IMR-90 (cell line): ENCODE data around the gene HSD17B8. TPM values are rescaled to one million over a fixed set of nuclear protein-coding genes. Genes with fewer than 3 reads are reported as not detected.

ENCODE experiments used
- ATAC-seq: fragments of 200-7000 bp; cut with Tn5 transposase; 2 replicates; pipeline ENCODE4 v1.9.1; 2020; ENCODE audit warnings: low read depth, mild to moderate bottlenecking, moderate library complexity
- BruUV-seq: library from RNA; stranded (reverse); fragments of 400-500 nt; replicated peaks from 2 replicates; lab custom pipeline; 2021; lab: Mats Ljungman, UMichigan
- CTCF ChIA-PET: fragments of 300-600 bp; formaldehyde crosslinking; extraction: SDS; loops from one replicate; lab custom pipeline; 2021; ENCODE audit warnings: antibody characterized with exemption; lab: Yijun Ruan, JAX
- POLR2A ChIA-PET: fragments of 300-600 bp; sonication (Branson Sonifier 250); formaldehyde crosslinking; loops from one replicate; lab custom pipeline; 2022; ENCODE audit warnings: antibody characterized with exemption; ENCODE audit not compliant: unreplicated experiment; lab: Charles Lee
- DNase-seq: peaks from one replicate; pipeline ENCODE4 v3.0.0; 2013
- H2AFZ ChIP-seq: replicated peaks from 2 replicates; pipeline ENCODE3; 2013; ENCODE audit warnings: low read length, mild to moderate bottlenecking; ENCODE audit not compliant: poor library complexity
- H2AK5ac ChIP-seq: 2 replicates; pipeline ENCODE4 v1.6.1; 2013; ENCODE audit warnings: low read depth, low read length, inconsistent platforms
- H2AK9ac ChIP-seq: replicated peaks from 2 replicates; pipeline ENCODE3; 2013; ENCODE audit warnings: mild to moderate bottlenecking, low read depth, low read length, moderate library complexity; ENCODE audit not compliant: poor library complexity
- H2BK120ac ChIP-seq: 2 replicates; pipeline ENCODE4 v1.6.1; 2013; ENCODE audit warnings: low read depth, low read length, inconsistent platforms
- H2BK15ac ChIP-seq: 3 replicates; pipeline ENCODE4 v1.6.1; 2013; ENCODE audit warnings: low read depth, low read length, inconsistent platforms
- H2BK20ac ChIP-seq: 2 replicates; pipeline ENCODE4 v1.6.1; 2013; ENCODE audit warnings: low read depth, mild to moderate bottlenecking, inconsistent platforms, low read length, moderate library complexity
- H2BK5ac ChIP-seq: 2 replicates; pipeline ENCODE4 v1.6.1; 2013; ENCODE audit warnings: mild to moderate bottlenecking, low read depth, low read length, inconsistent platforms; ENCODE audit not compliant: poor library complexity, severe bottlenecking
- H3K14ac ChIP-seq: replicated peaks from 2 replicates; pipeline ENCODE4 v1.6.1; 2013; ENCODE audit warnings: low read depth, low read length, inconsistent platforms
- H3K18ac ChIP-seq: 2 replicates; pipeline ENCODE4 v1.6.1; 2013; ENCODE audit warnings: low read depth, low read length, control low read depth
- H3K23ac ChIP-seq: 2 replicates; pipeline ENCODE4 v1.6.1; 2013; ENCODE audit warnings: low read depth, low read length, inconsistent platforms
- H3K27ac ChIP-seq: 2 replicates; pipeline ENCODE4 v1.5.1; 2013; ENCODE audit warnings: mild to moderate bottlenecking, control low read depth, low read length; ENCODE audit not compliant: insufficient read depth
- H3K27me3 ChIP-seq: 2 replicates; pipeline ENCODE4 v1.6.1; 2013; ENCODE audit warnings: low read length; ENCODE audit not compliant: control insufficient read depth, insufficient read depth
- H3K36me3 ChIP-seq: 2 replicates; pipeline ENCODE4 v1.6.1; 2013; ENCODE audit warnings: low read length, mixed read lengths; ENCODE audit not compliant: control insufficient read depth, insufficient read depth
- H3K4ac ChIP-seq: 2 replicates; pipeline ENCODE4 v1.6.1; 2013; ENCODE audit warnings: low read depth, low read length, inconsistent platforms
- H3K4me1 ChIP-seq: 2 replicates; pipeline ENCODE4 v1.6.1; 2013; ENCODE audit warnings: low read length, mixed read lengths; ENCODE audit not compliant: control insufficient read depth, insufficient read depth
- H3K4me2 ChIP-seq: 2 replicates; pipeline ENCODE4 v1.6.1; 2013; ENCODE audit warnings: low read depth, mild to moderate bottlenecking, control low read depth, low read length, moderate library complexity
- H3K4me3 ChIP-seq: 2 replicates; pipeline ENCODE4 v1.5.1; 2013; ENCODE audit warnings: low read depth, mild to moderate bottlenecking, control low read depth, low read length, moderate library complexity; ENCODE audit not compliant: insufficient read depth
- H3K56ac ChIP-seq: 2 replicates; pipeline ENCODE4 v1.6.1; 2013; ENCODE audit warnings: low read length, inconsistent platforms; ENCODE audit not compliant: insufficient read depth; ENCODE audit errors: extremely low read depth
- H3K79me1 ChIP-seq, 2 experiments: 2 replicates each; pipeline ENCODE4 v1.6.1; 2013; ENCODE audit warnings: low read length in 2 of 2, inconsistent platforms in 1 of 2, low read depth in 1 of 2
- H3K9ac ChIP-seq: 2 replicates; pipeline ENCODE4 v1.6.1; 2013; ENCODE audit warnings: low read depth, low read length, control low read depth
- H3K9me1 ChIP-seq: 2 replicates; pipeline ENCODE4 v1.6.1; 2013; ENCODE audit warnings: low read length, inconsistent platforms; ENCODE audit not compliant: insufficient read depth
- H3K9me3 ChIP-seq: 2 replicates; pipeline ENCODE4 v1.6.1; 2013; ENCODE audit warnings: low read length; ENCODE audit not compliant: control insufficient read depth, insufficient read depth
- H4K20me1 ChIP-seq: 2 replicates; pipeline ENCODE4 v1.6.1; 2013; ENCODE audit warnings: low read length, inconsistent platforms; ENCODE audit not compliant: insufficient read depth
- H4K5ac ChIP-seq: 2 replicates; pipeline ENCODE4 v1.6.1; 2013; ENCODE audit warnings: mild to moderate bottlenecking, low read depth, low read length, control low read depth
- H4K8ac ChIP-seq, 2 experiments: 2 replicates each; pipeline ENCODE4 v1.6.1; 2013; ENCODE audit warnings: low read depth in 2 of 2, low read length in 2 of 2, control low read depth in 1 of 2, inconsistent platforms in 1 of 2
- H4K91ac ChIP-seq: 2 replicates; pipeline ENCODE4 v1.6.1; 2013; ENCODE audit warnings: low read depth, low read length, inconsistent platforms; ENCODE audit not compliant: insufficient read depth
- CEBPB ChIP-seq: IDR thresholded peaks from 2 replicates; pipeline ENCODE4 v1.6.1; 2012; ENCODE audit warnings: low read depth, low read length, improper control_type of control experiment
- FOS ChIP-seq: fragments of 150-350 bp; IDR thresholded peaks from 2 replicates; pipeline ENCODE4 v1.6.1; 2016; ENCODE audit warnings: low read depth, low read length
- MXI1 ChIP-seq: IDR thresholded peaks from 2 replicates; pipeline ENCODE4 v1.6.1; 2012; ENCODE audit warnings: low read depth, mild to moderate bottlenecking, low read length, moderate library complexity, borderline replicate concordance
- NFE2L2 ChIP-seq: fragments of 150-350 bp; IDR thresholded peaks from 2 replicates; pipeline ENCODE4 v1.6.1; 2016; ENCODE audit warnings: low read depth, mild to moderate bottlenecking, low read length
- POLR2A ChIP-seq: IDR thresholded peaks from 2 replicates; pipeline ENCODE4 v1.6.1; 2012; ENCODE audit warnings: mild to moderate bottlenecking, low read depth, low read length
- RAD21 ChIP-seq: IDR thresholded peaks from 2 replicates; pipeline ENCODE4 v1.6.1; 2012; ENCODE audit warnings: low read length, improper control_type of control experiment
- RCOR1 ChIP-seq: IDR thresholded peaks from 2 replicates; pipeline ENCODE4 v1.6.1; 2012; ENCODE audit warnings: mild to moderate bottlenecking, low read length, improper control_type of control experiment; ENCODE audit not compliant: insufficient replicate concordance
- SMC3 ChIP-seq: fragments of 150-350 bp; IDR thresholded peaks from 2 replicates; pipeline ENCODE4 v1.6.1; 2016; ENCODE audit warnings: low read depth, mild to moderate bottlenecking, antibody characterized with exemption, low read length, moderate library complexity
- WGBS, 2 experiments: methylation state at CpG; one replicate each; pipeline versions ENCODE4 v1.1.5 to v1.1.7; 2013; ENCODE audit warnings: missing lambda C conversion rate in 2 of 2; ENCODE audit not compliant: insufficient read length in 1 of 2; ENCODE audit errors: extremely low coverage in 2 of 2; 5-methylcytosine and 5-hydroxymethylcytosine counted together
- dilution Hi-C: fragments of 300-500 bp; cut with HindIII; formaldehyde crosslinking; loops from one replicate; pipeline ENCODE4 v1.14.3; 2018; ENCODE audit warnings: low sequenced_read_pairs; ENCODE audit not compliant: unreplicated experiment
- in situ Hi-C: fragments of 300-500 bp; cut with MboI; formaldehyde crosslinking; loops from 3 replicates; pipeline ENCODE4 v1.14.3; 2019; ENCODE audit warnings: low sequenced_read_pairs, inconsistent platforms, mixed read lengths
- intact Hi-C: fragments of 100-400 bp; cut with micrococcal nuclease; formaldehyde crosslinking; loops from 2 replicates; pipeline ENCODE4 v1.10.0; 2022
- polyA plus RNA-seq, 3 experiments: library from polyadenylated mRNA; depleted of rRNA; stranded (reverse); fragments of >200 nt; gene quantifications; 2 replicates each; pipeline ENCODE4 v1.2.3, GENCODE V29; 2012; ENCODE audit warnings: low replicate concordance in 1 of 3
- total RNA-seq: library from RNA; depleted of rRNA; stranded (reverse); fragments of >200 nt; gene quantifications from 2 replicates; pipeline ENCODE4 v1.2.3, GENCODE V29; 2012
- TF ChIP-seq, protein P1 (sequence below): conservative IDR thresholded peaks from 2 replicates; pipeline ENCODE4 v1.5.1; 2012; ENCODE audit warnings: mild to moderate bottlenecking, low read depth, low read length, improper control_type of control experiment
- TF ChIP-seq, protein P2 (sequence below): fragments of 150-350 bp; IDR thresholded peaks from 2 replicates; pipeline ENCODE4 v1.6.1; 2017; ENCODE audit warnings: mild to moderate bottlenecking, antibody characterized with exemption, low read length, low read depth

The HSD17B8 gene
- total and polyA plus RNA-seq, 2 of the 4 experiments (the other 2 are of a cell fraction): 1.6 to 4.3 TPM

DNA sequence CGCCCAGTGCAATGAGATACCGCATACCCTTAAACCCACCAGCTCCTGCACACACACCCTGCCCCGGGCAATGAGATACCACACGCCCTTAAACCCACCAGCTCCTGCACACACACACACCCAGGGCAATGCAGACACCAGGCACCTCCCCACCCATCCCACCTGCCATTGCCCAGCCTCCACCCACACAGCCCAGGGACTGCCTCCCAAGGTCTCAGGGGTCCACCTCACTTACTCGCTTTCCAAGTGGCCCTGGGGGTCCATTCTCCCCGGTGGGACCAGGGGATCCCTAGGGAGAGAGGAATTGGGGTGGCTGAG, 36.2 kb upstream of the HSD17B8 start:
- no peak overlapping the region for H3K4me3 ChIP-seq
- no peak overlapping the region for H2BK15ac ChIP-seq
- H3K36me3 ChIP-seq: no peaks in the 10 kb centered on the region
- H3K79me1 ChIP-seq: no peaks in the 10 kb centered on the region
- no peak overlapping the region for H2AFZ ChIP-seq
- intact Hi-C loops (no loop called here), dilution Hi-C loops (no loop called here), in situ Hi-C loops (loop anchor here (10.0 kb wide), 1 partner anchor 153 kb away; no protein-coding TSS in a partner anchor)
- TF ChIP-seq RCOR1 (no peak), RAD21 (no peak), NFE2L2 (no peak), CEBPB (no peak), FOS (no peak), POLR2A (no peak), MXI1 (no peak), SMC3 (no peak)
- TF ChIP-seq, protein P1, sequence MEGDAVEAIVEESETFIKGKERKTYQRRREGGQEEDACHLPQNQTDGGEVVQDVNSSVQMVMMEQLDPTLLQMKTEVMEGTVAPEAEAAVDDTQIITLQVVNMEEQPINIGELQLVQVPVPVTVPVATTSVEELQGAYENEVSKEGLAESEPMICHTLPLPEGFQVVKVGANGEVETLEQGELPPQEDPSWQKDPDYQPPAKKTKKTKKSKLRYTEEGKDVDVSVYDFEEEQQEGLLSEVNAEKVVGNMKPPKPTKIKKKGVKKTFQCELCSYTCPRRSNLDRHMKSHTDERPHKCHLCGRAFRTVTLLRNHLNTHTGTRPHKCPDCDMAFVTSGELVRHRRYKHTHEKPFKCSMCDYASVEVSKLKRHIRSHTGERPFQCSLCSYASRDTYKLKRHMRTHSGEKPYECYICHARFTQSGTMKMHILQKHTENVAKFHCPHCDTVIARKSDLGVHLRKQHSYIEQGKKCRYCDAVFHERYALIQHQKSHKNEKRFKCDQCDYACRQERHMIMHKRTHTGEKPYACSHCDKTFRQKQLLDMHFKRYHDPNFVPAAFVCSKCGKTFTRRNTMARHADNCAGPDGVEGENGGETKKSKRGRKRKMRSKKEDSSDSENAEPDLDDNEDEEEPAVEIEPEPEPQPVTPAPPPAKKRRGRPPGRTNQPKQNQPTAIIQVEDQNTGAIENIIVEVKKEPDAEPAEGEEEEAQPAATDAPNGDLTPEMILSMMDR: no peak
- TF ChIP-seq, protein P2, sequence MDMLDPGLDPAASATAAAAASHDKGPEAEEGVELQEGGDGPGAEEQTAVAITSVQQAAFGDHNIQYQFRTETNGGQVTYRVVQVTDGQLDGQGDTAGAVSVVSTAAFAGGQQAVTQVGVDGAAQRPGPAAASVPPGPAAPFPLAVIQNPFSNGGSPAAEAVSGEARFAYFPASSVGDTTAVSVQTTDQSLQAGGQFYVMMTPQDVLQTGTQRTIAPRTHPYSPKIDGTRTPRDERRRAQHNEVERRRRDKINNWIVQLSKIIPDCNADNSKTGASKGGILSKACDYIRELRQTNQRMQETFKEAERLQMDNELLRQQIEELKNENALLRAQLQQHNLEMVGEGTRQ: no peak
- no peak overlapping the region for H4K5ac ChIP-seq
- no peaks in the 10 kb centered on the region for H3K9me1 ChIP-seq
- no peak overlapping the region for H4K8ac ChIP-seq
- DNase-seq: no peak
- H3K4me2 ChIP-seq: no peak overlapping the region
- no peak overlapping the region for H2BK120ac ChIP-seq
- no peak overlapping the region for H2AK9ac ChIP-seq
- POLR2A ChIA-PET: no interaction called here
- H2BK5ac ChIP-seq: no peak overlapping the region
- no peak overlapping the region for H3K14ac ChIP-seq
- CTCF ChIA-PET: no interaction called here
- WGBS, 2 experiments: 40% methylated on average over 2 of the region's 6 CpGs; no CpG with 5 or more reads in 1 of the 2 experiments
- no peak overlapping the region for H4K91ac ChIP-seq
- no peak overlapping the region for H3K9ac ChIP-seq
- H3K4me1 ChIP-seq: no peaks in the 10 kb centered on the region
- BruUV-seq: no TSS peak
- H3K56ac ChIP-seq: no peak overlapping the region
- H3K4ac ChIP-seq: no peak overlapping the region
- peaks cover 7% of the 10 kb centered on the region for H3K27me3 ChIP-seq
- H3K27ac ChIP-seq: no peak overlapping the region
- H3K23ac ChIP-seq: no peak overlapping the region
- ATAC-seq: no peak
- H4K20me1 ChIP-seq: no peaks in the 10 kb centered on the region
- no peak overlapping the region for H2BK20ac ChIP-seq
- H3K18ac ChIP-seq: no peak overlapping the region
- no peak overlapping the region for H2AK5ac ChIP-seq
- no peaks in the 10 kb centered on the region for H3K9me3 ChIP-seq
